Psoas muscle (tissue), 8 donors: ENCODE data around the gene GALNT10. TPM values are rescaled to one million over a fixed set of nuclear protein-coding genes. Genes with fewer than 3 reads are reported as not detected.

ENCODE experiments used
- ATAC-seq, 4 donors: fragments of 200-7000 bp; cut with Tn5 transposase; one replicate each; pipeline ENCODE4 v1.9.1; 2020; ENCODE audit warnings: moderate library complexity in 3 of 4, mild to moderate bottlenecking in 2 of 4
- DNase-seq, 2 donors: peaks; one replicate each; pipeline ENCODE4 v3.0.0-alpha.2; 2020
- H3K27ac ChIP-seq: fragments of 200-600 bp; one replicate; pipeline ENCODE4 v1.8.0; 2022
- H3K27me3 ChIP-seq, 3 donors: fragments of 200-600 bp in 1 of 3; one replicate each; pipeline versions ENCODE4 v1.6.1 to v1.8.0; 2013 to 2022; ENCODE audit warnings: low read length in 2 of 3, mild to moderate bottlenecking in 2 of 3, moderate library complexity in 1 of 3; ENCODE audit not compliant: insufficient read depth in 3 of 3
- H3K36me3 ChIP-seq, 2 donors: fragments of 200-600 bp in 1 of 2; one replicate each; pipeline versions ENCODE4 v1.6.1 to v1.8.0; 2013 to 2022; ENCODE audit warnings: low read depth in 1 of 2, mild to moderate bottlenecking in 1 of 2, moderate library complexity in 1 of 2; ENCODE audit not compliant: insufficient read depth in 1 of 2
- H3K4me1 ChIP-seq: fragments of 200-600 bp; one replicate; pipeline ENCODE4 v1.8.0; 2022
- H3K4me3 ChIP-seq: fragments of 200-600 bp; one replicate; pipeline ENCODE4 v1.8.0; 2022; ENCODE audit warnings: mild to moderate bottlenecking
- H3K9me3 ChIP-seq: fragments of 200-600 bp; one replicate; pipeline ENCODE4 v1.8.0; 2022
- WGBS, 3 donors: extraction: QIAGEN DNeasy Blood & Tissue Kit; methylation state at CpG; one replicate each; pipeline versions ENCODE4 v1.1.6 to v1.1.7; 2013; 5-methylcytosine and 5-hydroxymethylcytosine counted together
- intact Hi-C, 2 donors: fragments of 100-400 bp; cut with DNase I; formaldehyde crosslinking; loops; one replicate each; pipeline versions ENCODE4 v1.11.0 to v1.14.2; 2022
- polyA plus RNA-seq, 3 donors: library from polyadenylated mRNA; stranded (reverse); fragments of 200-250 nt; gene quantifications; one replicate each; pipeline ENCODE4 v1.2.3, GENCODE V29; 2013
- total RNA-seq, 4 donors: library from RNA; stranded (reverse); fragmentation: NEBNext Ultra II Directional in 2 of 4; extraction: Animal tissue kit (Norgen Biotek cat#: 25700) in 2 of 4; gene quantifications; one replicate each; pipeline versions ENCODE4 v1.2.1 to v1.2.4, GENCODE V29; 2021 to 2023
- TF ChIP-seq, protein P1 (sequence below): fragments of 200-600 bp; IDR thresholded peaks from one replicate; pipeline ENCODE4 v1.8.0; 2022; ENCODE audit warnings: antibody characterized with exemption
- donor health status: healthy with polysubstance abuse.
- donor health status: DM: no; HTN: no; CAD: no; lungs with moderate emphysema.
- donor health status: Bipolar disorder and iron deficiency.
- donor health status: healthy.
- donor health status: DM: yes; HTN: yes; CAD: no.
- donor health status: DM: no; HTN: no; CAD: no.
- donor health status: DM: no; HTN: no; CAD: no.
- donor health status: DM: yes; HTN: yes; CAD: no.

GALNT10 gene
- total and polyA plus RNA-seq, 7 donors, result 4.2 to 9.9 (median 6.8) TPM

- WGBS, 3 donors, result 80 to 90% (median 84%) methylated on average over 5 of the region's 5 CpGs
- Histone ChIP-seq H3K36me3 (no peaks in the 10 kb centered on the region), H3K9me3 (no peaks in the 10 kb centered on the region), H3K4me3 (no peak overlapping the region), H3K4me1 (no peaks in the 10 kb centered on the region), H3K27ac (no peak overlapping the region), H3K27me3 (no peaks in the 10 kb centered on the region)
- DNase-seq (no peak), ATAC-seq (no peak)
- TF ChIP-seq, protein P1, sequence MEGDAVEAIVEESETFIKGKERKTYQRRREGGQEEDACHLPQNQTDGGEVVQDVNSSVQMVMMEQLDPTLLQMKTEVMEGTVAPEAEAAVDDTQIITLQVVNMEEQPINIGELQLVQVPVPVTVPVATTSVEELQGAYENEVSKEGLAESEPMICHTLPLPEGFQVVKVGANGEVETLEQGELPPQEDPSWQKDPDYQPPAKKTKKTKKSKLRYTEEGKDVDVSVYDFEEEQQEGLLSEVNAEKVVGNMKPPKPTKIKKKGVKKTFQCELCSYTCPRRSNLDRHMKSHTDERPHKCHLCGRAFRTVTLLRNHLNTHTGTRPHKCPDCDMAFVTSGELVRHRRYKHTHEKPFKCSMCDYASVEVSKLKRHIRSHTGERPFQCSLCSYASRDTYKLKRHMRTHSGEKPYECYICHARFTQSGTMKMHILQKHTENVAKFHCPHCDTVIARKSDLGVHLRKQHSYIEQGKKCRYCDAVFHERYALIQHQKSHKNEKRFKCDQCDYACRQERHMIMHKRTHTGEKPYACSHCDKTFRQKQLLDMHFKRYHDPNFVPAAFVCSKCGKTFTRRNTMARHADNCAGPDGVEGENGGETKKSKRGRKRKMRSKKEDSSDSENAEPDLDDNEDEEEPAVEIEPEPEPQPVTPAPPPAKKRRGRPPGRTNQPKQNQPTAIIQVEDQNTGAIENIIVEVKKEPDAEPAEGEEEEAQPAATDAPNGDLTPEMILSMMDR, result no peak
- intact Hi-C loops, result no loop called here
These were observed 203.8 kb downstream of the GALNT10 start for GRCh38 chr5:154394307-154394706.

DNA sequence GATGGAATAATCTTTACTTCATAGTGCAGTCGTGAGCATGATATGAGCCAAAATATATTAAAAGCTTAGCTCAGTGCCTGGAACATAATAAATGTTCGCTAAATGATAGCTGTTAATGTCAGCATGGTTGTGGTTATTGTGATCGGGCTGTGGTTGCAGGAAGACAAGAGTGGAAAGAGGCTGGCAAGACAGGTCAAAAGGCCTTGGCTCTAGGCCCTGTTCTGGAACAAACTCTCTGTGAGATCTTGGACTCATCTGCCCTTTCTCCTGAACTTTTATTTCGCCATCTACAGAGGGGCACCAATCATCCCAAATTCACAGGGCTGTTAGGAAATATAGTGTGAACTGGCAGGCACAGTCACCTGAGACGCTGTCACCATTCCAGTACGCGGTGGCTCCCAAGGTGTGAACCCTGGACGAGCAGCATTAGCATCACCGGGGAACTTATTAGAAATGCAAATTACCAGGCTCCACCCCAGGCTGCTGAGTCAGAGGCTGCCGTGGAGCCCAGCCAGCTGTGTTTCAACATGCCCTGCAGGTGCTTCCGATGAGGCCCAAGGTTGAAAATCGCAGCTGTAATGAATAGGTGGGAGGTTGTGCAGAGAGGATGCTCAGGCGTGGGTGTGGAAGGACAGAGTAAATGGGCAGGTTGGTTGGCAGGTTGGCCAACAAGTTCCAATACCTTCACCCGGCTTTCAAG is 205.0 kb downstream of the GALNT10 start:
- Histone ChIP-seq H3K9me3 (no peaks in the 10 kb centered on the region), H3K4me1 (no peaks in the 10 kb centered on the region), H3K4me3 (no peak overlapping the region), H3K27ac (no peak overlapping the region), H3K36me3 (no peaks in the 10 kb centered on the region), H3K27me3 (no peaks in the 10 kb centered on the region)
- peak; percentile 32 to 61 for DNase-seq
- ATAC-seq, result peak in 2 of 4 donors; percentile 46 to 60
- TF ChIP-seq, protein P1, result no peak
- intact Hi-C loops, result no loop called here
- WGBS, 3 donors, result 75 to 77% (median 75%) methylated on average over 14 of the region's 14 CpGs

DNA sequence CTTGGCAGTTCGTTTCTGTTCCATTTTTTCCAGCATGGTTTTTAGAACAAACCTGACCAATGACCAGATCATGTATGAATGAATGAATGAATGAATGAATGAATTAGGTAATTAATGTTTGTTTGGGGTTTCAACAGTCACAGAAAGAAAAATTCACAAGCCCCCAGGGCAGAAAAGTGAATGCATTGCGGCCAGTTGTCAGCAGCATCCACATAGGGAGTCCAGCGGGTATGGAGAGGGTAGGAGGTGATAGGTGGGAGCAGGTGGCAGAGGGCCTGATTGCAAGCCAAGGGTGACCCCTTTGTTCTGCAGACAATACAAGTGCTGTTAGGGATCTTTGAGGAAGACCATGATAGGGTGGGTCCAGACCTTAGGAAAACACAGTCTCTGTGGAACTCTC is 205.6 kb downstream of the GALNT10 start:
- TF ChIP-seq, protein P1, result no peak
- DNase-seq (no peak), ATAC-seq (no peak)
- Histone ChIP-seq H3K27ac (no peak overlapping the region), H3K4me1 (no peaks in the 10 kb centered on the region), H3K9me3 (no peaks in the 10 kb centered on the region), H3K36me3 (no peaks in the 10 kb centered on the region), H3K4me3 (no peak overlapping the region), H3K27me3 (no peaks in the 10 kb centered on the region)
- whole genome bisulfite sequencing, 3 donors, result 78 to 94% (median 86%) methylated on average over 3 of the region's 3 CpGs
- intact Hi-C loops, result no loop called here

DNA sequence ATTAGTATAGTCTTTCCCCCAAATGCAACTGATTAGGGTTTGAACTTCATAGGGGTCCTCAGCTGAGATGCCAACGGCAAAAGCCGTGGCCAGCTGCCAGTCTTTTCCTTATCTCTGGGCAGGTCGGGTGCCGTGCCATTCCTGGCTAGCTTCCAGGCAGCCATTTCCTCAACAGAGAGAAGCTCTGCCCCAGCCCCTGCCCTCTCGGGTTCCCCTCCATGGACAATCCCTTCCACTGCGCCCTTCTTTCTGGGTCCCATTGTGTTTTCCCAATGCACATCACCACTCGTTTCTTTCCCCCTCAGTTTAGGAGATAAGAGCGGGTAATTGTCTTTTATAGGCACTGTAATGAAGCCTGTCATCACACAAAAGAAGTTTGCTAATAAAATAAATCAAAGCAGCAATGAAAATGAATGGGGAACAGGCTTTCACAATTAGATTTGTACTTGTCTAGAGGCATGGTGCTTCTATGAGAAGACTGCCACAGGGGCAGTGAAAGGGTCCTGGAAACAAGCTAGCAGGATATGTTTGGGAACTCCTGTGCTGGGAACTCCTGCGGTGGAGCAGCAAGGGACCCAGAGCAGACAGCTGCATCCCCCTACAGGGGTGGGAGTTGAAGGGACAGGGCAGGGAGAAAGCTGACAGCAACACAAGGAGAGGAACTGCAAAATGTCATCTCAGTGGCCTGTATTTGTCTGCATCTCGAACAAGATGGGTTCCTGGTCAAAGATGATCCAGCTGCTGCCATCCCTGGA is 207.3 kb downstream of the GALNT10 start:
- Histone ChIP-seq H3K4me1 (no peaks in the 10 kb centered on the region), H3K9me3 (no peaks in the 10 kb centered on the region), H3K4me3 (no peak overlapping the region), H3K36me3 (no peaks in the 10 kb centered on the region), H3K27ac (no peak overlapping the region), H3K27me3 (no peaks in the 10 kb centered on the region)
- ATAC-seq, result no peak
- intact Hi-C loops, result no loop called here
- 57 to 73% (median 72%) methylated on average over 10 of the region's 10 CpGs for WGBS, 3 donors
- TF ChIP-seq, protein P1, result no peak
- DNase-seq, result no peak
